HT-29 (cell line): ENCODE measurements around the gene SRPK1. TPM values are rescaled to one million over a fixed set of nuclear protein-coding genes. Genes with fewer than 3 reads are reported as not detected.
"Not testable (repeated sequence)": the region's sequence is repeated elsewhere in the genome, so short reads cannot be mapped to it uniquely, and the experiment has no call there.

ENCODE experiments used
- DNase-seq: peaks from one replicate; pipeline ENCODE4 v3.0.0-alpha.2; 2015; ENCODE audit warnings: low spot score
- total RNA-seq: library from RNA; depleted of rRNA; stranded (reverse); fragments of >200 nt; shearing (Covaris generic); gene quantifications from 2 replicates; pipeline ENCODE4 v1.2.3, GENCODE V29; 2014; rRNA removed

The SRPK1 gene
- 50.7 and 59.8 TPM in 2 replicates for total RNA-seq

DNA sequence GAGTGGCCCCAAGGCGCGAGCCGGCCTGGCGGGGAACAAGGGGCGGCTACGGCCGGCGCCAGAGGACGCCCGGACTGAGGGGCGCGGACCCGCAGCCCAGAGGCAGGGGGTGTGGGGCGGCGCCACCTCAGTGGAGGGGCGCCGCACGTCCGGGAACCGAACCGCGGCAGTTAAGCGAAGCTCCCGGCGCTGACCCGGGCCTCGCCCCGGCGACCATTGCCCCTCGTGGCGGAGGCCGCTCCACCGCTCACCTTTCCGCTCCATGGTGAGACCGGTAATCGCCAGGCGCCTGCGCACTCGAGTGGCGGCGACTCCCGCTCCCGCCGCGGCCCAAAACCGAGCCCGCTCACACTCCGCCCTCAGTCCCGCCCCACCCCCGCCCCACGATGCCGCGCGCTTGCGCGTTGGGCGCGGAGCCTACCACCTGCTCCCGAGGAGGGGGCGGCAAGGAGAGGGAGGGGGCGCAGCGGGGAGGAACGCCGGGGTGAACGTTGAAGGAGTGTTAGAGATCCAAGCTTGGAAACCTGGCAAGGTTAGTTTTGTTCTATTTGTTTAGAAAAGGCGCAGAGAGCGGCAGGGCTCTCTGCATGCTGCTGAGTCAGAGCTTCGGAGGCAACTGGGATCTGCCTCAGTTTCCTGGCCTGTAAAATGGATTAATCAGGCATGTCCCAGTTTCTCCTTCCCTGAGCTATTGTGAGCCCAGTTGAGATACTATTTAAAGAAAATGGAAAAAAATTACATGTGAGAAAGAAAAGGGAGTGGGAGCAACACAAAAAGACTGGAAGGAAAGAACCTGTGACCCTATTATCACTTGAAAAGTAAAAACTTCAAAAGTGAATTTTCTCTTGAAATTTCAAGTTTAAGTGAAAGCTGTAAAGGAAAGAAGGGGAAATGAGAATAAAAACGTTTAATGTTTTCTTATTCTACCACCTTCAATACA, at the start of gene SRPK1:
Gene SRPK1, minus strand, starts transcription at position 306 of the 940 bp plus-strand sequence. Its CDS starts 42 bp downstream, at position 264.
- DNase-seq = peak; percentile 93

DNA sequence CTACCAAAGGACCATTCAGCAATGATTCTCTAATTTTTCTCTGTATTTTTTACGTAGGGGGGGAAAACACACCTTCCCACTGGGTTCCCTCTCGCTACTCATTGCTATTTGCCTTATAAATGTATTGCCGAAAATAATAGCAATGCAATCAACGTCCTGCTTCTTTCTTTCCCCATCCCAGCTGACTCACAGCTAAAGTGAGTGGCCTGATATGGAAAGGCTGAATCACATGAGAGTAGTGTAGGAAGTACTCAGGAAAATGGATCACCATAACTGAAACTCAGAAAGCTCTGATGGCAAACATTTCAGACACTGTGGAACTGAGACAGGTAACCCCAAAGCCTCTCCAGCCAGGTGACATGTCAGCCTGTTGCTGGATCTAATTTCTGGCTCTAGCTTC, 49.3 kb upstream of the SRPK1 start:
- DNase-seq = no peak

DNA sequence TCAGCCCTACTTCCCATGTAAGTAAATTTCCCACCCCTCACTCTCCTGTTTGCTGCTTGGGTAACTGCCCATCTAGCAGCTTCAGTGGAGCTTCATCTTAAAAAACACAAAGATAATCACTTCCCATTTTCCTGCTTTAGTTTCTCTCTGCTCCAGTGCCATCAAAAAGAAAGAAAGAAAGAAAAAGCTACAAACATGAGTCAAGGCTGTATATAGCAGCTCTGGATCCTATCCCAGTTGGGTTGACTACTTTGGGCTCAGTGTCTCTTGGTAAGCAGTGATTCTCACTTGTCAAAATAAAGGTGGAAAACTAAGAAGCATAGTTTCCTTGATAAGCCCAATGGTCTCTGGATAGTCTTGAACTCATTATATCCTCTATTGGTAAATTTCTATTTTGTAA, 48.7 kb upstream of the SRPK1 start:
- no peak for DNase-seq

DNA sequence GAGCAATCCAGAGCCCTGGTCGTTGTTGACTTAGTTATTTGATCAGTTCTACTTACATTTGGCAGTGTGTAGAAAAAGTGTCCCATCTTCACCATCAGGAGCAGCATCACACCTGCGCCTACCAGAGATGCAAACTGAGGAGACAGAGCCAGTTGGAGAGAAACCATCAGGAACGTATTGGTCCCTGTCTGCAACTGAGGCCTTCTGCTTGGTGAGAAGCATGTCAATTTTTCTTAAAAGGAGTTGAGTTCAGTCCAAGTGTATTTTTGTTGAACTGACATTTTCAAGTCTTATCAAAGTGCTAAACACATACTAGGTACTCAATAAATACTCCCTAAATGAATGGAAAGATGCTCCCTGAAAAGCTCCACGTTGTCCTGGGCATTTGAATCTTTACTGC, 47.9 kb upstream of the SRPK1 start:
- no peak for DNase-seq

DNA sequence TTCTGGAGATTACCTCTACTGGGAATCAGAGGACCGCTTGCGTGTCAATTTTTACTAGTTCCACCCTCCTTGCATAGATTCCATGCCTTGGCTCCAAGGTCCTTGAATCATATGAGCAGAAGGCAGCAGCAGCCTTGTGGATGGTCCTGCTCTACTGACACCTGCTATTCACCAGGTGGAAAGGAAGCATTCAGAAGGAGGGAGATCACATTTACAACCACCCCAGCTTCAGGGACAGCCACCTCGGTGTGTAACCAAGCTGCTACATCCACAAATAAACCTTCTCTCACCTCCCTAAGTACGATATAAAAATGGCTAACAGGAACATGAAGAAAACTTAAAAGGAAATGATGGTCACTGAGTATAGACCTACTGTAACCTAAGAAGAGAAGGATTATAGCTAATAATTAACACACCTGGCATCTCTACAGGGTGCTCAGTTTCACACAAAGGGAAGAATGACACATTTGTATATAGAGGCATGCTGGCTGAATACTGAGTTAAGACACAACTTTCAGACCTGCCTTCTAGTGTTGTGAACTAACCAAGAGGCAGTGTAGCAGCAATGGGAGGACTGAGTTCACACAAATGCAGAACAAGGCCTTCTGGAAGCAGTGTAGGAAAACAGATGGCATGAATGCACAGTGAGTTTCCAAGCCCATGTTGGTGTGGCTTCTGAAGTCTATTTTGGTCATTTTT, 46.3 kb upstream of the SRPK1 start:
- DNase-seq = peak; percentile 39

DNA sequence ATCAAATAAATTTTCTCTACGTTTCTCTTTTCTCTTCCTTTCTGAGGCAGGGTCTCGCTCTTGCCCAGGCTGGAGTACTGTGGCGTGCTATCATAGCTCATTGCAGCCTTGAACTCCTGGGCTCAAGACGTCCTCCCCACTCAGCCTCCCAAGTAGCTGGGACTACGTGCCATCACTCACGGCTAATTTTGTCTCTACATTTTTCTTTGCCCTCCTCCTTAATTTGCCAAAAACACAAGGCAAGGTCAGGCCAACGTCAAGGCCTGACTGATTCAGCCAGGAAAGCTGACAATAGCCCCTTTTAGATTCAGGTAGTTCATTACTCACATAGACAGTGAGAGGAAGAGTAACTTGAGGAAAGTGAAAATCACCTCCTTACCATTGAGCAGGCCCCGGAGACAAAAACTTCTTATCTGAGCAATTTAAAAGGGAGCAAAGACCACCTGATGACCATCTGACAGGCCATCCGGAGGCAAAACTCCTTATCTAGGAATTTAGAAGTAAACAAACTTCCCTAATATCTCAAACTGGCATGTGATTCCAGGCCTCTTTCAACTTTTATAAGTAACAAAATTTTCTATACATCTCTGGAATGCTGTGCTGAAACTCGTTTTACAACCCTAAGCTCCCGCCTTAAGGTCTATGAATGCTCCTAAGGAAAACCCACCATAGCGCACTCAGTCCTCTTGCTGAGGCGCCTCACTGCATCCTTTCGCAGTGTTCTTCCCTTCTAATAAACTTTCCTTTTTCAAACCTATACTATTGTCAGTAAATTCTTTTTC, 42.1 kb upstream of the SRPK1 start:
- DNase-seq = no peak

DNA sequence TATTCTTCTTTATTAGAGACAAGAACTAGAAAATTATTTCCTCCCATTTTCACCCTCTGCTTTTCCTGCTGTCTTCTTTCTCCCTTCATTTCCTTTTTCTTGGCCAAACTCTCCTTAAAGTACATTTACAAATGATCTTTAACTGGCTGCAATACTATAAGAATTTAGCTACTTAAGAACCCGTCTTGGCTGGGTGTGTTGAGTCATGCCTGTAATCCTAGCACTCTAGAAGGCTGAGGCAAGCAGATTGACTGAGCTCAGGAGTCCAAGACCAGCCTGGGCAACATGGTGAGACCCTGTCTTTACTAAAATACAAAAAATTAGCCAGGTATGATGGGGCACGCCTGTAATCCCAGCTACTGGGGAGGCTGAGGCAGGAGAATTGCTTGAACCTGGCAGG, 39.3 kb upstream of the SRPK1 start:
- DNase-seq = no peak

DNA sequence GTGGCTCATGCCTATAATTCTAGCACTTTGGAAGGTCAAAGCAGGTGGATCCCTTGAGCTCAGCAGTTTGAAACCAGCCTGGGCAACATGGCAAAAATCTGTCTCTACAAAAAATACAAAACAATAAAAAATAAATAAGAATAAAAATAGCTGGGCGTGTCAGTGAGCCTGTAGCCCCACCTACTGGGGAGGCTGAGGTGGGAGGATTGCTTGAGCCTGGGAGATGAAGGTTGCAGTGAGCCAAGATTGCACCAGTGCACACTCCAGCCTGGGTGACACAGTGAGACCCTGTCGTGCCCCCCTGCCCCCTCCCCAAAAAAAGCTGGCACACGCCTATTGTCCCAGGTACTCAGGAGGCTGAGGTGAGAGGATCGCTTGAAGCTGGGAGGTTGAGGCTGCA, 35.1 kb upstream of the SRPK1 start:
- DNase-seq = no peak

DNA sequence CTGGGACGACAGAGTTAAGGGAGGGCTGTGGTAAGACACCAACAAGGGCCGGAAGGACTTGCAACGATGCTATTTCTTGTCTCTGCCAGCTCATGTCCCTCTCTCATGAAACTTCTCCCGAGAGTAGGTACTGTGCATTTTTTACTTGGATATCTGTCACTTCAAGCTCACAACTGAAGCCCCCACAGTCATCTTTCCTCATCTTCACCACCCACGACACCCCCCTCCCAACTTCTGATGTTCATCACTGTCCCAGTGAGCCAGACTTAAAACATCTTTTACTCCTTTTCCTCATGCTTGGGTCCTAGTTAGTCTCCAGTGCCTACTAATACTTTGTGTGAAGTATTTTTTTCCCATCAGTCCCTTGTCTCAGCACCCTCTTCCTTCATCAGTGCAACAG, 34.6 kb upstream of the SRPK1 start:
- DNase-seq = no peak

DNA sequence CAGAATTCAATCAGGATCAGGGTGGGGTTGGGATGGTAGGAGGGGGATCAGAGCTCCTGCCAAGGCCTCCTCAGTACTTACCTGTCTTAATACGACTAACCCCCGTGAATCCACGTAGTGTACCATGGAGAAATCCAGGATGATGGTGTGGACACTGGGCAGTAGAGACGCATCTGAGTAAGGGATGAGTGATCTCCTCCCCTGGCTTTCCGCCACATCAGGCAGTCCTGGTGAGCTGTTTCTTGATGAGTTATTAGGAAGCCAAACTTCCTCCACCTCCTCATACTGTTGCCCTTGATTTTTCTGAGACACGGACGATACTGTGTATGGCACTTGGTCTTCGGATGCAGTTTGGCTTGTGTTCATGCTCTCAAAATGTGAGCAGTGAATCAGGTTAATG, 34.2 kb upstream of the SRPK1 start:
- DNase-seq = no peak

DNA sequence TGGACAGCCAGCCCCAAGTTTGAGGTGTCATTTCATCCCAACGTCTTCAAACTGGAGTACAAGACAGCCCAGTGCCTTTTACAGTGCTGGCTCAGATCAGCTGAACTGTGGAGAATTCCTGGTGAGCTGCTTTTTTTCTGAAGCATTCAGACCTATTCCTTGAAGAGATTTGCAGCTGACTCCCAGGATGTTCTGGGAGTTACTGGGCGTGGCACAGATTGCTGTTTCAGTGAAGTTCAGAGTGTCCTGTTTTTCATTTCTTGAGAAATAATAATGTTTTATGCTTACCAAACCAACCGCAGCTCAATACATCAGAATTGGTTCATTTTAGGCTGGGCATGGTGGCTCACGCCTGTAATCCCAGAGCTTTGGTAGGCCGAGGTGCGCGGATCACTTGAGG, 33.4 kb upstream of the SRPK1 start:
- DNase-seq = no peak

DNA sequence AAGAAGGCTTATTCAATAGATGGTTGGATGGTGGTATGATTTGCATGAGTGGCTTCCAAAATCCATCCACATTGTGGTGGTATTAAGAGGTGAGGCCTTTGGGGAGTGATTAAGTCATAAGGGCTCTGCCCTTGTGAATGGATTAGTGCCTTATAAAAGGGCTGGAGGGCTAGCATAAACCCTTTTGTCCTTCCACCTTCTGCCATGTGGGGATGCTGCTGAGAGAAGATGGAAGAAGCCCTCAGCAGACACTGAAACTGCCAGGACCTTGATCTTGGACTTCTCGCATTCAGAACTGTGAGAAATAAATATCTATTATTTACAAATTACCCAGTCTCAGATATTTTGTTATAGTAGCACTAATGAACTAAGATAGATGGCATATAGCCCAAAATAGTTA, 27.8 kb upstream of the SRPK1 start:
- DNase-seq = peak; percentile 60

DNA sequence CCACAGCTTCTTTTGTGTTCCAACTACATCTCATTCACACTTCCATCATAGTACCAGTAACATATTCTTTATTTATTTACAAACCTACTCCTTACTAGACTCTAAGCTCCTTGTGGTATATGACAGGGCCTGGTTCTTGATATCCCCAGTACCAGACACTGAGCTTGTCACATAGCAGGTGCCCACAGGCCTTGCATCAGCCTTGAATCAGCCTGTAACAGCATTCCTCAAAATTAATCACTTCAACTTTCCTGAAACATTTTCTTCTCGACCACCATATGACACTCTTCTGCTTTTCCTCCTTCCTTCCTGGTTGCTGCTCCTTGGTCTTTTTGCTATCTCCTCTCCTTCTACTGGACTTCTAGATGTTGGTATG, 24.7 kb upstream of the SRPK1 start:
- no peak for DNase-seq

DNA sequence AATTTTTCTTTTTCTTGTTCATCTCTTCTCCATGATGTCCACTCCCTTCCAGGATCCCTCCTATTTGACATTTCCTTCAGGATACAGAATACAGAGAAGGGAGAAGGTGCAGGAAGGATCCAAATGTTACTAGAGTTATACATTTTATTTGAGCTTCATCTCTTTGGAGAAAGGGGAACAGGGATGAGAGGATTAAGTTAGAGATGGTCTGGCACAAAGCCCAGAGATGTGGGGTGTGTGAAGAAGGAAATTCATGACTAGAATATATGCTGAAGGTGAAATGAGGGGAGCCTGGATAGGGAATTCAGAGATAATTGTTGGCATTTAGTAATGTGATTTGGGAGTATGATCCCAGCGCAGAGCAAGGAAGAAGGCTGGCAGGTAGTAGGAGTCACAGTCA, 22.5 kb upstream of the SRPK1 start:
- no peak for DNase-seq

DNA sequence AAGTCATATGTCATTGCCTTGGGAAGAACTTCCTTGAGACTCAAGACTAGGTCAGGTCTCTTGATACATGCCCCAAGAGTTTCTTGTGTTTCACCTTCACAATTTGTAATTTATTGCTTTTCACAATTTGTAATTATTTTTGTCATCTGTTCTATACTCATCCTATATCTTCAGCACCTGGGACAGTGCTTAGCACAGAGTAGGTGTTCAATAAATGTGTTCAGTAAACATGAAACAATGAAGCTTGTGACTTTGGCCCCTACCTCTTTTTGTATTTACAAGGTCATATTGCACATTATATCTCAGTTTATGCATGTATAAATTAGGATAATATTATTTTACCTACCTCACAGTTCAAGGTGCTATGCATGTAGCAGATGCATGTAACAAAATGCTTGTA, 21.5 kb upstream of the SRPK1 start:
- DNase-seq = no peak

DNA sequence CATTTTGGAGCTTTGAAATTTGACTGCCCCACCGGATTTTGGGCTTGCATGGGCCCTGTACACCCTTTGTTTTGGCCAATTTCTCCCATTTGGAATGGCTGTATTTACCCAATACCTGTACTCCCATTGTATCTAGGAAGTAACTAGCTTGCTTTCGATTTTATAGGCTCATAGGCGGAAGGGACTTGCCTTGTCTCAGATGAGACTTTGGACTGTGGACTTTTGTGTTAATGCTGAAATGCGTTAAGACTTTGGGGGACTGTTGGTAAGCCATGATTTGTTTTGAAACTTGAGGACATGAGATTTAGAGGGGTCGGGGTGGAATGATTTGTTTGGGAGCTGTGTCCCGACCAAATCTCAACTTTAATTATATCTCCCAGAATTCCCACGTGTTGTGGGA, 20.3 kb upstream of the SRPK1 start:
- not testable (repeated sequence) for DNase-seq

DNA sequence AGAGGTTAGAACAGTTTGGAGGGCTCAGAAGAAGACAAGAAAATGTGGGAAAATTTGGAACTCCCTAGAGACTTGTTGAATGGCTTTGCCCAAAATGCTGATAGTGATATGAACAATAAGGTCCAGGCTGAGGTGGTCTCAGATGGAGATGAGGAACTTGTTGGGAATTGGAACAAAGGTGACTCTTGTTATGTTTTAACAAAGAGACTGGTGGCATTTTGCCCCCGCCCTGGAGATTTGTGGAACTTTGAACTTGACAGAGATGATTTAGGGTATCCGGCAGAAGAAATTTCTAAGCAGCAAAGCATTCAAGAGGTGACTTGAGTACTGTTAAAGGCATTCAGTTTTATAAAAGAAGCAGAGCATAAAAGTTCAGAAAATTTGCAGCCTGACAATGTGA, 19.1 kb upstream of the SRPK1 start:
- not testable (repeated sequence) for DNase-seq

DNA sequence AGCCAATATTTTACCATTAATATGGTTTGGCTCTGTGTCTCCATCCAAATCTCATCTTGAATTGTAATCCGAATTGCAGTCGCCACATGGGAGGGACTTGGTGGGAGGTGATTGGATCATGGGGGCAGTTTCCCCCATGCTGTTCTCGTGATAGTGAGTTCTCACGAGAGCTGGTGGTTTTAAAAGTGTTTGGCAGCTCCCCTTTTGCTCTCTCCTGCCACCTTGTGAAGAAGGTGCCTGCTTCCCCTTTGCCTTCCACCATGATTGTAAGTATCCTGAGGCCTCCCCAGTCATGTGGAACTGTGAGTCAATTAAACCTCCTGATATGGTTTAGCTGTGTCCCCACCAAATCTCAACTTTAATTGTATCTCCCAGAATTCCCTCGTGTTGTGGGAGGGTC, 18.4 kb upstream of the SRPK1 start:
- DNase-seq = not testable (repeated sequence)

DNA sequence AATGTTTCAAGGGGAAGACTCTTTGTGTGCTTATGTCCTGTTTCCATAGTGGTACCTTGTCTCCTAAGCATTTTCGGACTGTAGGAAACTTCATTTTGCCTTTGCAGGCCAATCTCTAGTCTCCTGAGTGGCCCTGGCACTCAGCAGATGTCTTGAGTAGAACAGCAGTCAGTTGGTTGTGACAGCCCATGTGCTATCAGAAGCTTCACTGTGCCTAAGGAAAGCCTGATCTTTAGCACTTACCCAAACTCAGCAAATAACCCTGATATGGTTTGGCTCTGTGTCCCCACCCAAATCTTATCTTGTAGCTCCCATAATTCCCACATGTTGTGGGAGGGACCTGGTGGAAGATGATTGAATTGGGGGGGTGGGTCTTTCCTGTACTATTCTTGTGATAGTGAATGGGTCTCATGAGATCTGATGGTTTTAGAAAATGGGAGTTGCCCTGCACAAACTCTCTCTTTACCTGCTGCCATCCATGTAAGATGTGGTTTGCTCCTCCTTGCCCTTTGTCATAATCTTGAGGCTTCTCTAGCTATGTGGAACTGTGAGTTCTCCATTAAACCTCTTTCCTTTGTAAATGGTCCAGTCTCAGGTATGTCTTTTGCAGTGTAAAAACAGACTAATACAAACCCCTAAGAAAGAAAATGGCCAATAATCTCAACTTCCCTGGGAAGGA, 15.9 kb upstream of the SRPK1 start:
- DNase-seq = no peak

DNA sequence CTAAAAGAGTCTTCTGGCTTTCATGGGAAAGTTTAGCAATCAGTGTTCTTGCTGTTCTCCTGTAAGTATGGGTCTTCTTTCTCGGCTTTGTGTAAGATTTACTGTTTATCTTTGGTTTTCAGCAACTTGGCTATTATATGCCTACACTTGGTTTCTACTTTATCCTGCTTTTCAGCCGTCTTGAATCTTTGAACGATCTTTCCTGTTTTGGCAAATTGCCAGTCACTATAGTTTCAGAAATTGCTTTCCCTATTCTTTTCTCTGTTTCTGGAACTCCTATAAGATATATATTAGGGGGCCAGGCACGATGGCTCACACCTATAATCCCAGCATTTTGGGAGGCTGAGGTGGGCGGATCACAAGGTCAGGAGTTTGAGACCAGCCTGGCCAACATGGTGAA, 14.6 kb upstream of the SRPK1 start:
- no peak for DNase-seq

DNA sequence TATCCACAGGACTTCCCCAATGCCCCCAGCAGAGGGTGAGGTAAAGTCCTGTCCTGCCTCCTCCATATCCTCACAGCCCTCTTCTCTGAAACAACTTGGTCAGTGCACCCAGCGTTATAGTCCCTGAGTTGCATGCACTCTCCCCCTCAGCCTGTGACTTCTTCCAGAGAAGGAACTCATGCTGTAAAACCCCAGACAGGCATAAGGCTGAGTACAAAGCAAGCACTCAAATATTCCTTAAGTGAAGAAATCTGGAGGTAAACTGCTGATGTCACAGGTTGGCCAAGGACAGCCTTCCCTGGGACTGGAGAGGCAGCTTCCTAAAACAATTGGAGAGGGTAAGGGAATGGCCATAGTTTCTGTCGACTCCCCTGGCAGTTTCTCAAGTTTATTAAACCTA, 12.9 kb upstream of the SRPK1 start:
- no peak for DNase-seq

DNA sequence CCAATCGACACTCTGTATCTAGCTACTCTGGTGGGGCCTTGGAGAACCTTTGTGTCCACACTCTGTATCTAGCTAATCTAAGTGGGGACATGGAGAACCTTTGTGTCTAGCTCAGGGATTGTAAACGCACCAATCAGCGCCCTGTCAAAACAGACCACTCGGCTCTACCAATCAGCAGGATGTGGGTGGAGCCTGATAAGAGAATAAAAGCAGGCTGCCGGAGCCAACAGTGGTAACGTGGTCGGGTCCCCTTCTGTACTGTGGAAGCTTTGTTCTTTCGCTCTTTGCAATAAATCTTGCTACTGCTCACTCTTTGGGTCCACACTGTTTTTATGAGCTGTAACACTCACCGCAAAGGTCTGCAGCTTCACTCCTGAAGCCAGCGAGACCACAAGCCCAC, 11.0 kb upstream of the SRPK1 start:
- DNase-seq = not testable (repeated sequence)
